Measurements from ENCODE around the gene FAM107B.

Gene FAM107B

GRCh38 chr10:14736600-14737081, 38.1 kb downstream of the FAM107B start:
- no peak overlapping the region for H2BK120ac ChIP-seq (ENCODE audit: low read depth, low read length)
- H4K91ac ChIP-seq (ENCODE audit: low read length), result no peak overlapping the region
- peak overlapping the region; percentile 62 for H3K9ac ChIP-seq (ENCODE audit: low read length)
- WGBS, result 11% methylated on average over 4 of the region's 4 CpGs
- H2BK5ac ChIP-seq (ENCODE audit: low read depth, low read length, poor library complexity, severe bottlenecking), result no peak overlapping the region
- no peaks in the 10 kb centered on the region for H3K36me3 ChIP-seq (ENCODE audit: control insufficient read depth in 1 of 2, insufficient read depth in 2 of 2, low read depth in 1 of 2, low read length in 2 of 2)
- no peak overlapping the region for H2AK5ac ChIP-seq (ENCODE audit: low read length, severe bottlenecking)
- no peaks in the 10 kb centered on the region for H3K9me3 ChIP-seq (ENCODE audit: control insufficient read depth, low read length)
- H3K14ac ChIP-seq (ENCODE audit: low read length in 2 of 2), result no peak overlapping the region
- peak overlapping the region; percentile 27 for H4K8ac ChIP-seq (ENCODE audit: low read length)
- peak overlapping the region; percentile 30 for H3K4me2 ChIP-seq (ENCODE audit: low read length, poor library complexity, severe bottlenecking)
- H3K4ac ChIP-seq (ENCODE audit: low read depth in 1 of 2, low read length in 2 of 2), result no peak overlapping the region
- H3K4me1 ChIP-seq (ENCODE audit: control insufficient read depth, insufficient read depth, low read depth, low read length), result peaks cover 5% of the 10 kb centered on the region
- peak; percentile 86 for DNase-seq
- H3K27ac ChIP-seq (ENCODE audit: low read length, poor library complexity, severe bottlenecking), result peak overlapping the region; percentile 76
- H3K23ac ChIP-seq (ENCODE audit: low read length in 2 of 2), result no peak overlapping the region
- H2BK12ac ChIP-seq (ENCODE audit: low read length in 2 of 2), result no peak overlapping the region
- H3K27me3 ChIP-seq (ENCODE audit: control insufficient read depth in 1 of 2, insufficient read depth in 1 of 2, low read length in 2 of 2), result no peaks in the 10 kb centered on the region
- no peaks in the 10 kb centered on the region for H3K79me1 ChIP-seq (replicated peaks; ENCODE audit: low read length, poor library complexity, severe bottlenecking)
- H2AFZ ChIP-seq (ENCODE audit: low read depth, low read length), result no peak overlapping the region
- no peak overlapping the region for H2BK15ac ChIP-seq (ENCODE audit: low read depth, poor library complexity, severe bottlenecking)
- H3K18ac ChIP-seq (ENCODE audit: low read depth in 1 of 2, low read length in 2 of 2), result peak overlapping the region in 1 of 2 experiments; percentile 28
- no peak overlapping the region for H3K4me3 ChIP-seq (ENCODE audit: insufficient read depth in 1 of 2, low read depth in 1 of 2, low read length in 2 of 2)

DNA sequence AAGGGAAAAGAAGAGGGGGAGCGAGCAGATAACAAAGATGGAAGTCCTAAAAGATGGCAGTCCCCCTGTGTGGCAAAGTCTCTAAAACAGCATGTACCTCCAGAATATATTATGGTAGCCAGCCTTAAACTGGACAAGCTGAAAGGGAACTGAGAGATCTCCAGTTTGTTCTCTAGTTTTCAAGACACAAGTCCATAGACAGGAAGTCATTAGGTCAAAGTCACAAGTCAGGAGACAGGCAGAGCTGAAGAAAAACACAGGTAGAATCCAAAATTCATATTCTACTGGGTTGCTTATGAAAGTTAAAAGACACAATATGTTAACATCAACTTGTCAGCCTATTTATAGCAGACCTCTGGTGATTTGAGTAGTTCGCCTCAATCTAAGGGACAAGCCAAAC, 38.7 kb downstream of the FAM107B start:
- no peak overlapping the region for H2BK15ac ChIP-seq (ENCODE audit: low read depth, poor library complexity, severe bottlenecking)
- H3K23ac ChIP-seq (ENCODE audit: low read length in 2 of 2), result no peak overlapping the region
- no peaks in the 10 kb centered on the region for H3K27me3 ChIP-seq (ENCODE audit: control insufficient read depth in 1 of 2, insufficient read depth in 1 of 2, low read length in 2 of 2)
- no peak overlapping the region for H2BK120ac ChIP-seq (ENCODE audit: low read depth, low read length)
- no peak overlapping the region for H2AK5ac ChIP-seq (ENCODE audit: low read length, severe bottlenecking)
- H3K27ac ChIP-seq (ENCODE audit: low read length, poor library complexity, severe bottlenecking), result no peak overlapping the region
- H2BK5ac ChIP-seq (ENCODE audit: low read depth, low read length, poor library complexity, severe bottlenecking), result no peak overlapping the region
- H3K18ac ChIP-seq (ENCODE audit: low read depth in 1 of 2, low read length in 2 of 2), result no peak overlapping the region
- 100% methylated on average over 2 of the region's 2 CpGs for WGBS
- H3K79me1 ChIP-seq (replicated peaks; ENCODE audit: low read length, poor library complexity, severe bottlenecking), result no peaks in the 10 kb centered on the region
- no peaks in the 10 kb centered on the region for H3K36me3 ChIP-seq (ENCODE audit: control insufficient read depth in 1 of 2, insufficient read depth in 2 of 2, low read depth in 1 of 2, low read length in 2 of 2)
- no peak overlapping the region for H3K4me2 ChIP-seq (ENCODE audit: low read length, poor library complexity, severe bottlenecking)
- no peak overlapping the region for H3K14ac ChIP-seq (ENCODE audit: low read length in 2 of 2)
- DNase-seq, result no peak
- no peak overlapping the region for H3K4ac ChIP-seq (ENCODE audit: low read depth in 1 of 2, low read length in 2 of 2)
- peaks cover 5% of the 10 kb centered on the region for H3K4me1 ChIP-seq (ENCODE audit: control insufficient read depth, insufficient read depth, low read depth, low read length)
- H2BK12ac ChIP-seq (ENCODE audit: low read length in 2 of 2), result no peak overlapping the region
- H3K9me3 ChIP-seq (ENCODE audit: control insufficient read depth, low read length), result no peaks in the 10 kb centered on the region
- H3K9ac ChIP-seq (ENCODE audit: low read length), result no peak overlapping the region
- no peak overlapping the region for H3K4me3 ChIP-seq (ENCODE audit: insufficient read depth in 1 of 2, low read depth in 1 of 2, low read length in 2 of 2)
- H4K91ac ChIP-seq (ENCODE audit: low read length), result no peak overlapping the region
- H4K8ac ChIP-seq (ENCODE audit: low read length), result no peak overlapping the region
- H2AFZ ChIP-seq (ENCODE audit: low read depth, low read length), result no peak overlapping the region

GRCh38 chr10:14731875-14732512, 42.7 kb downstream of the FAM107B start:
- no peak overlapping the region for H2AK5ac ChIP-seq (ENCODE audit: low read length, severe bottlenecking)
- H3K9me3 ChIP-seq (ENCODE audit: control insufficient read depth, low read length), result peaks cover 3% of the 10 kb centered on the region
- no peak overlapping the region for H4K8ac ChIP-seq (ENCODE audit: low read length)
- H3K4me1 ChIP-seq (ENCODE audit: control insufficient read depth, insufficient read depth, low read depth, low read length), result peaks cover 2% of the 10 kb centered on the region
- no peak overlapping the region for H3K23ac ChIP-seq (ENCODE audit: low read length in 2 of 2)
- H3K18ac ChIP-seq (ENCODE audit: low read depth in 1 of 2, low read length in 2 of 2), result no peak overlapping the region
- DNase-seq, result no peak
- no peak overlapping the region for H2AFZ ChIP-seq (ENCODE audit: low read depth, low read length)
- H3K4me2 ChIP-seq (ENCODE audit: low read length, poor library complexity, severe bottlenecking), result no peak overlapping the region
- H4K91ac ChIP-seq (ENCODE audit: low read length), result no peak overlapping the region
- peaks cover 0 to 15% of the 10 kb centered on the region in 2 experiments for H3K27me3 ChIP-seq (ENCODE audit: control insufficient read depth in 1 of 2, insufficient read depth in 1 of 2, low read length in 2 of 2)
- no peak overlapping the region for H3K4ac ChIP-seq (ENCODE audit: low read depth in 1 of 2, low read length in 2 of 2)
- H2BK120ac ChIP-seq (ENCODE audit: low read depth, low read length), result no peak overlapping the region
- H2BK15ac ChIP-seq (ENCODE audit: low read depth, poor library complexity, severe bottlenecking), result no peak overlapping the region
- no peaks in the 10 kb centered on the region for H3K79me1 ChIP-seq (replicated peaks; ENCODE audit: low read length, poor library complexity, severe bottlenecking)
- H3K27ac ChIP-seq (ENCODE audit: low read length, poor library complexity, severe bottlenecking), result no peak overlapping the region
- WGBS, result 86% methylated on average over 13 of the region's 14 CpGs
- no peak overlapping the region for H2BK5ac ChIP-seq (ENCODE audit: low read depth, low read length, poor library complexity, severe bottlenecking)
- H3K36me3 ChIP-seq (ENCODE audit: control insufficient read depth in 1 of 2, insufficient read depth in 2 of 2, low read depth in 1 of 2, low read length in 2 of 2), result no peaks in the 10 kb centered on the region
- H3K14ac ChIP-seq (ENCODE audit: low read length in 2 of 2), result no peak overlapping the region
- no peak overlapping the region for H2BK12ac ChIP-seq (ENCODE audit: low read length in 2 of 2)
- no peak overlapping the region for H3K9ac ChIP-seq (ENCODE audit: low read length)
- H3K4me3 ChIP-seq (ENCODE audit: insufficient read depth in 1 of 2, low read depth in 1 of 2, low read length in 2 of 2), result no peak overlapping the region

DNA sequence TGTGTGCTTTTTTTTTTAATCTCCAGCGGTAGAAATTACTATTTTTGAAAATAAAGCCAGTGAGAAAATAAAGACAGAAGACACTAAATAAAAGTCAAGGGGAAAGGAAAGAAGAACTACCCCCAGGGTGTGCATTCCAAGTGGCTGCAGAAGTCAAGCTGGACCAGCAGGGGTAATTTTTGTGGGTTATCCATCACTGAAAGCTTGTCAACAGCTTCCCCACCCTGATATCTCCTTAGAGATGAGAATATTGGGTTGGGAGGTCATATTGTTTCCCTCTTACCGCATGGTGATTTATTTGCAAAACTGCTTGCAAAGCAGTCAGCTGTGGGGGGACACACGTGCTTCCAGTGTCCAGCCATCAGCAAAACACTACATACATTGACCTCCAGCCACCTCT, 46.4 kb downstream of the FAM107B start:
- Histone ChIP-seq H3K14ac (ENCODE audit: low read length in 2 of 2) (no peak overlapping the region), H3K27me3 (ENCODE audit: control insufficient read depth in 1 of 2, insufficient read depth in 1 of 2, low read length in 2 of 2) (peaks cover 13 to 21% of the 10 kb centered on the region in 2 experiments), H2BK12ac (ENCODE audit: low read length in 2 of 2) (no peak overlapping the region), H3K23ac (ENCODE audit: low read length in 2 of 2) (no peak overlapping the region), H3K9ac (ENCODE audit: low read length) (no peak overlapping the region), H4K8ac (ENCODE audit: low read length) (no peak overlapping the region), H3K4me2 (ENCODE audit: low read length, poor library complexity, severe bottlenecking) (no peak overlapping the region), H3K4ac (ENCODE audit: low read depth in 1 of 2, low read length in 2 of 2) (no peak overlapping the region), H2AK5ac (ENCODE audit: low read length, severe bottlenecking) (no peak overlapping the region), H3K9me3 (ENCODE audit: control insufficient read depth, low read length) (peaks cover 3% of the 10 kb centered on the region), H3K36me3 (ENCODE audit: control insufficient read depth in 1 of 2, insufficient read depth in 2 of 2, low read depth in 1 of 2, low read length in 2 of 2) (no peaks in the 10 kb centered on the region), H2BK120ac (ENCODE audit: low read depth, low read length) (no peak overlapping the region), H3K27ac (ENCODE audit: low read length, poor library complexity, severe bottlenecking) (no peak overlapping the region), H2BK15ac (ENCODE audit: low read depth, poor library complexity, severe bottlenecking) (no peak overlapping the region), H3K4me3 (ENCODE audit: insufficient read depth in 1 of 2, low read depth in 1 of 2, low read length in 2 of 2) (no peak overlapping the region), H4K91ac (ENCODE audit: low read length) (no peak overlapping the region), H2AFZ (ENCODE audit: low read depth, low read length) (no peak overlapping the region), H3K4me1 (ENCODE audit: control insufficient read depth, insufficient read depth, low read depth, low read length) (no peaks in the 10 kb centered on the region), H3K18ac (ENCODE audit: low read depth in 1 of 2, low read length in 2 of 2) (no peak overlapping the region), H2BK5ac (ENCODE audit: low read depth, low read length, poor library complexity, severe bottlenecking) (no peak overlapping the region), H3K79me1 (replicated peaks; ENCODE audit: low read length, poor library complexity, severe bottlenecking) (no peaks in the 10 kb centered on the region)
- DNase-seq, result no peak
- no CpG with 5 or more reads among the region's 3 CpGs for WGBS

Measured in mesenchymal stem cell (in vitro differentiated cells and primary cell).